Aorta (tissue), 5 donors: ENCODE measurements around the gene BSND. TPM values are rescaled to one million over a fixed set of nuclear protein-coding genes. Genes with fewer than 3 reads are reported as not detected.

Source experiments
- ATAC-seq: fragments of 200-7000 bp; cut with Tn5 transposase; one replicate; pipeline ENCODE4 v1.9.1; 2022; ENCODE audit warnings: moderate library complexity; ENCODE audit not compliant: low FRiP score
- DNase-seq, 2 donors: peaks; one replicate each; pipeline ENCODE4 v3.0.0-alpha.2; 2020
- H3K27ac ChIP-seq, 2 donors: one replicate each; pipeline ENCODE4 v1.5.1; 2013; ENCODE audit warnings: low read length in 2 of 2, mild to moderate bottlenecking in 2 of 2, moderate library complexity in 2 of 2, control low read depth in 1 of 2, inconsistent platforms in 1 of 2, low read depth in 1 of 2
- H3K27me3 ChIP-seq, 2 donors: one replicate each; pipeline ENCODE4 v1.6.1; 2013; ENCODE audit warnings: control low read depth in 1 of 2, low read length in 1 of 2, mild to moderate bottlenecking in 1 of 2, moderate library complexity in 1 of 2; ENCODE audit not compliant: insufficient read depth in 2 of 2, control insufficient read depth in 1 of 2
- H3K36me3 ChIP-seq, 2 donors: one replicate each; pipeline ENCODE4 v1.6.1; 2013; ENCODE audit warnings: control low read depth in 1 of 2, low read length in 1 of 2, mild to moderate bottlenecking in 1 of 2; ENCODE audit not compliant: insufficient read depth in 2 of 2, control insufficient read depth in 1 of 2
- H3K4me1 ChIP-seq, 2 donors: one replicate each; pipeline ENCODE4 v1.6.1; 2013; ENCODE audit warnings: low read length in 2 of 2, control low read depth in 1 of 2, mild to moderate bottlenecking in 1 of 2, moderate library complexity in 1 of 2; ENCODE audit not compliant: insufficient read depth in 2 of 2, control insufficient read depth in 1 of 2
- H3K4me3 ChIP-seq, 2 donors: one replicate each; pipeline ENCODE4 v1.5.1; 2013; ENCODE audit warnings: low read length in 2 of 2, control low read depth in 1 of 2, mild to moderate bottlenecking in 1 of 2
- H3K9me3 ChIP-seq: one replicate; pipeline ENCODE4 v1.6.1; 2013; ENCODE audit warnings: mild to moderate bottlenecking, low read length; ENCODE audit not compliant: control insufficient read depth
- WGBS, 2 donors: extraction: QIAGEN DNeasy Blood & Tissue Kit; methylation state at CpG; one replicate each; pipeline ENCODE4 v1.1.7; 2013; 5-methylcytosine and 5-hydroxymethylcytosine counted together
- intact Hi-C, 2 donors: fragments of 100-400 bp; cut with DNase I; formaldehyde crosslinking; loops; one replicate each; pipeline versions ENCODE4 v1.14.2 to v1.15.0; 2022
- polyA plus RNA-seq, 2 donors: library from polyadenylated mRNA; stranded (reverse); fragments of 200-250 nt; gene quantifications; one replicate each; pipeline ENCODE4 v1.2.3, GENCODE V29; 2013
- total RNA-seq, 2 donors: library from RNA; stranded (reverse); fragmentation: NEBNext Ultra II Directional; extraction: Animal tissue kit (Norgen Biotek cat#: 25700); gene quantifications; one replicate each; pipeline ENCODE4 v1.2.1, GENCODE V29; 2021
- donor health status: healthy with polysubstance abuse.
- donor health status: Bipolar disorder and iron deficiency.
- donor health status: DM: no; HTN: no; CAD: no.
- donor health status: DM: no; HTN: no; CAD: no.
- donor health status: DM: yes; HTN: yes; CAD: no.

BSND gene
- total and polyA plus RNA-seq, 4 donors: not detected

DNA sequence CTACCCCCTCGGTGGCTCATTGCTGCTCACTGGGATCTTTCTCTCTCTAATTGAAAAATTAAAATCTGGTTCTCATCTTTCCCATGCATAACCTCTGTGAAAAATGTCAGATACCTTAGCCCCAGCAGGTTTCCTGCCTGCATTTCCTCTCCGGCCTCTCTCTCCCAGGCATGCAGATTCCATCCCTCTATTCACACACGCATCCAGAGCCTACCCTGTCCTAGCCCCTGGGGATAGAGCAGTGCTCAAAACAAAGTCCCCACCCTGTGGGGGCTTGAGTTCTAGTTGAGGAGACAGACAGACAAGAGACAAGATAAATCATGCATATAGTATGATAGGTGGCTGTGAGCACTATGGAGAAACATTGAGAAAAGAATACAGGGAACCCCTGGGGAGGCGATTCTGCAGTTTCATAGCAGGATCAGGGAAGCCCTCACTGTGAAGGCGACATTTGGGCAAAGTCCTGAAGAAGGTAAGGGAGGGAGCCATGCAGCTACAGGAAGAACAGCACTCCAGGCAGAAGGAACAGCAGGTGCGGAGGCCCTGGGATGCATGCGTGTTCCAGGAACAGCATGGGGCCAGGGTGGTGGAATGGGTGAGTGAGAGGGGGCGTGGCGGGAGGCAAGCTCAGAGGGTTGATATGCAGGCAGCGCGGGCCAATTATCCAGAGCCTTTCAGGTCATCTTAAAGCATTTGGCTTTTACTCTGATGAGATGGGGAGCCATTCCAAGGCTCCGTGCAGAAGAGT is 3.5 kb upstream of the BSND start:
- H3K36me3 ChIP-seq: no peaks in the 10 kb centered on the region
- intact Hi-C loops: no loop called here
- H3K27me3 ChIP-seq: no peaks in the 10 kb centered on the region
- no peak overlapping the region for H3K4me3 ChIP-seq
- DNase-seq: no peak
- WGBS, 2 donors: 68 to 82% methylated on average over 12 of the region's 12 CpGs
- no peak overlapping the region for H3K27ac ChIP-seq
- no peaks in the 10 kb centered on the region for H3K9me3 ChIP-seq
- no peaks in the 10 kb centered on the region for H3K4me1 ChIP-seq
- ATAC-seq: no peak

DNA sequence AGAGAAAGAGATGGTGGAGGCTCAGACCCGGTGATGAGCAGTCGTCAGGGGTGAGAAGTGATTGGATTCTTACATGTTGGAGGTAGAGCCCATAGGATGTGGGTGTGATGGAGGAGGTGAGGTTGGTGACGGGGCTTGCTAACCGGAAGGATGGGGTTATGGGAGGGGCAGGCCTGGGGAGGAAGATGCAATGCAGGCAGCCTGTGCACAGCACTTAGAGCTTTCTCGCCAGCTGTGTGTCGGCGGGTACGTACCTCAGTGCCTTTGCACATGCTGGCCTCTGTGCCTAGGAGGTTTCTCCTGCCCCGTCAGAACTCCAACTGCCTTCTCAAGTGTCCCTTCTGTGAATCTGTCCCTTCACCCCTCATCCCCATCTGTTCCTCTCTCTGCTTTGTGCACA is 2.9 kb upstream of the BSND start:
- ATAC-seq: no peak

DNA sequence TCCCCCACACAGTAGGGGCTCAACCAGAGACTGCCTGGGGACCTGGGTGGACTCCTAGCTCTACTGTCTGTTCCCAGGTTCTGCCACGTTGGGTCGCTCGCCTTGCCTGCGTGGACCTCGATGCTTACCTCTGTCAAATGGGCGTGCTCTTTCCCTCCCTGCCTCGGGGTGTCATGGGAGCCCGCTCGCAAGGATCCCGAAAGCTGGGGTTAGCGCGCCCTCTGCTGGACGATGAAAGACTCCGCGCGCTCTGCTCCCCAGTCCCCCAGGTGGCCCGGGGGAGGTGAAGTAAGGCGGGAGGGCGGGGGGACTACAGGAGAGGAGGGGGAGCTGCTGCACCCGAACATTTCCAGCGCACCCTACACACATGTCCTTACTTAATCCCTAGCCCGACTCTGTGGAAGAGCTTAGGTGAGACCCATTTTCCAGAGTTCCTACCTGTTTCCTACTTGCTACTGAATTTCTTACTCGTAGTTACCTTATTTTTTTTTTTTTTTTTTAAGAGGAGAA is 2.3 kb upstream of the BSND start:
- H3K4me3 ChIP-seq: no peak overlapping the region
- no peaks in the 10 kb centered on the region for H3K9me3 ChIP-seq
- no peaks in the 10 kb centered on the region for H3K4me1 ChIP-seq
- H3K27me3 ChIP-seq: no peaks in the 10 kb centered on the region
- 3 to 4% methylated on average over 19 to 23 of the region's 23 CpGs for WGBS, 2 donors
- H3K27ac ChIP-seq: no peak overlapping the region
- DNase-seq: peak; percentile 83 to 95
- intact Hi-C loops: loop anchor here (1.0 kb wide), 2 partner anchors 46 to 51 kb away; no protein-coding TSS in a partner anchor
- H3K36me3 ChIP-seq: no peaks in the 10 kb centered on the region
- ATAC-seq: peak; percentile 88

More for the DNA sequence above, 2.9 kb upstream of the BSND start:
- H3K27me3 ChIP-seq: no peaks in the 10 kb centered on the region
- H3K4me1 ChIP-seq: no peaks in the 10 kb centered on the region
- no peak overlapping the region for H3K4me3 ChIP-seq
- H3K36me3 ChIP-seq: no peaks in the 10 kb centered on the region
- intact Hi-C loops: loop anchor here (1.0 kb wide), 2 partner anchors 46 to 51 kb away; no protein-coding TSS in a partner anchor
- 77 to 83% methylated on average over 8 to 9 of the region's 9 CpGs for WGBS, 2 donors
- no peak for DNase-seq
- no peak overlapping the region for H3K27ac ChIP-seq
- H3K9me3 ChIP-seq: no peaks in the 10 kb centered on the region

DNA sequence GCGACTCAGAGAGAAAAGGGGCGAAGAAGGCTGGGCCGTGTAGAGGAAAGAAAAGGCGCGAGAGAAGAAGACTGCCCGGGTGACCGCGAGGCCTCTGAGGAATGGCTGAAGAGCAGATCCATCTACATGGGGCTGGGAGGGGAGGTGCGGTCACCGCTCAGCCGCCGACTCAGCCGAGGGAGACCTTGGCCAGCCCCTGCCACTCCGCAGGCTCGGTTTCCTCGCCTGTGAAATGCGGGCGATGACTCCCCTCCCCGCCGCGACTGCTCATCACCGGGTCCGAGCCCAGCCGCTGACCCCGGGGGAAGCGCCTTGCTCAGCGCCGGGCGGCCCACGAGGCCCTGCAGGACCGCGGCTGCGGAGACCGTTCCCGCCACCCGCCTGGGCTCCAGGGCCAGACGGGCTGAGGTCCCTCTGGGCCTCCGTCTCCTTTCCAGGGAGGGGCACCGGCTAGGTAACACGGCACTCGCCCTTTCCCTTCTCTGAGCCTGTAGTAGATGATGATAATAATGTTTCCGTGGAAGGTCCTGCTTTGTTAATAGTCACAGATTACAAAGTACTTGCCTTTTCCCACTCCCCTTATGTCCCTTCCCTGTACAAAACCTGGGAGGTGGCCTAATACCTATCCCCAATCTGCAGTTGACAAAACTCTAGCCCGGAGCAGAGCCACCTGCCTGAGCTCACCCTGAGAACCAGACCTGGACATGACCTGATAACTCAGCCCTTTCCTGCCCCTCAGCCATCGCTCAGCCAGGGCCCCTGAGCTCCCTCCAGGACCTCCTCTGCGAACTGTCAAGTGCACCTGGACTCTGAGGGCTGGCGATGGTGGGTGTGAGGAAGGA is 1.6 kb upstream of the BSND start:
- H3K4me3 ChIP-seq: no peak overlapping the region
- no peaks in the 10 kb centered on the region for H3K36me3 ChIP-seq
- DNase-seq (no peak), ATAC-seq (peak; percentile 3)
- no peaks in the 10 kb centered on the region for H3K27me3 ChIP-seq
- intact Hi-C loops: loop anchor here (1.0 kb wide), 2 partner anchors 47 to 52 kb away; no protein-coding TSS in a partner anchor
- no peaks in the 10 kb centered on the region for H3K4me1 ChIP-seq
- H3K27ac ChIP-seq: no peak overlapping the region
- 20 to 21% methylated on average over 45 to 46 of the region's 46 CpGs for WGBS, 2 donors
- no peaks in the 10 kb centered on the region for H3K9me3 ChIP-seq

DNA sequence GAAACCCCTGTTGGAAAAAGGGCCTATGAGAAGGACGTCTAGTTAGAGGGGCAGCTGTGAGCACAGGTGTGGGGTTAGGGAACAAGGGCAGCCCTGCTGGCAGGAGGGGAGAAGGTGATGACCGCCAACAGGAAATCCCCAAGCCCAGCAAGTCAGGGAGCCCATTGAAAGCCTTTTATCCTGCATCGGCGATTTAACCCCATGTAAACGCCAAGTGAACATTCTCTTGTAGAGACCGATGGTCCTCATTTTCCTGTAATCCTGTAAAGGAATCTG is 1.1 kb upstream of the BSND start:
- WGBS, 2 donors: 90 to 92% methylated on average over 6 of the region's 6 CpGs
- Histone ChIP-seq H3K4me3 (no peak overlapping the region), H3K27me3 (no peaks in the 10 kb centered on the region), H3K27ac (no peak overlapping the region), H3K9me3 (no peaks in the 10 kb centered on the region), H3K4me1 (no peaks in the 10 kb centered on the region), H3K36me3 (no peaks in the 10 kb centered on the region)
- DNase-seq: no peak
- intact Hi-C loops: no loop called here
- ATAC-seq: no peak

DNA sequence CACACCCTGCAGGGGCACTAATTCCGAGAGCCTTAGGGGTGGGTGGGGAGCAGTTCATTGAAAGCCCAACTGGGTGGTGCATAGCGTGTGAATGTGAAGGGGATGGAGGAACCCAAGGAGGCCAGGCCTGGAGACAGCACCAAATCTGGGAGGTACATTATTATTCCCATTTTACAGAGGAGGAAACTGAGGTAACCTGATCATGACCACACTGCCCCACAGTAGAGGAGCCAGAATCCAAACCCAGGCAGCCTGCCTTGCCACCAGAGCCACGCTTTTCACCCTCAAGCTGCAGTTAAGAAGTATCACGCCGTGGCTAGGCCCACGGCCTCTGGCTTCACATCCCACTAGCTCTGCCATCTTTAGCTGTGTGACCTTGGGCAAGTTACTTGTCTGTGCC is 633 bp upstream of the BSND start:
- no peak for DNase-seq
- H3K27me3 ChIP-seq: no peaks in the 10 kb centered on the region
- H3K9me3 ChIP-seq: no peaks in the 10 kb centered on the region
- no peaks in the 10 kb centered on the region for H3K36me3 ChIP-seq
- H3K27ac ChIP-seq: no peak overlapping the region
- WGBS, 2 donors: 94% methylated on average over 6 of the region's 6 CpGs
- no peaks in the 10 kb centered on the region for H3K4me1 ChIP-seq
- intact Hi-C loops: no loop called here
- ATAC-seq: no peak
- no peak overlapping the region for H3K4me3 ChIP-seq

DNA sequence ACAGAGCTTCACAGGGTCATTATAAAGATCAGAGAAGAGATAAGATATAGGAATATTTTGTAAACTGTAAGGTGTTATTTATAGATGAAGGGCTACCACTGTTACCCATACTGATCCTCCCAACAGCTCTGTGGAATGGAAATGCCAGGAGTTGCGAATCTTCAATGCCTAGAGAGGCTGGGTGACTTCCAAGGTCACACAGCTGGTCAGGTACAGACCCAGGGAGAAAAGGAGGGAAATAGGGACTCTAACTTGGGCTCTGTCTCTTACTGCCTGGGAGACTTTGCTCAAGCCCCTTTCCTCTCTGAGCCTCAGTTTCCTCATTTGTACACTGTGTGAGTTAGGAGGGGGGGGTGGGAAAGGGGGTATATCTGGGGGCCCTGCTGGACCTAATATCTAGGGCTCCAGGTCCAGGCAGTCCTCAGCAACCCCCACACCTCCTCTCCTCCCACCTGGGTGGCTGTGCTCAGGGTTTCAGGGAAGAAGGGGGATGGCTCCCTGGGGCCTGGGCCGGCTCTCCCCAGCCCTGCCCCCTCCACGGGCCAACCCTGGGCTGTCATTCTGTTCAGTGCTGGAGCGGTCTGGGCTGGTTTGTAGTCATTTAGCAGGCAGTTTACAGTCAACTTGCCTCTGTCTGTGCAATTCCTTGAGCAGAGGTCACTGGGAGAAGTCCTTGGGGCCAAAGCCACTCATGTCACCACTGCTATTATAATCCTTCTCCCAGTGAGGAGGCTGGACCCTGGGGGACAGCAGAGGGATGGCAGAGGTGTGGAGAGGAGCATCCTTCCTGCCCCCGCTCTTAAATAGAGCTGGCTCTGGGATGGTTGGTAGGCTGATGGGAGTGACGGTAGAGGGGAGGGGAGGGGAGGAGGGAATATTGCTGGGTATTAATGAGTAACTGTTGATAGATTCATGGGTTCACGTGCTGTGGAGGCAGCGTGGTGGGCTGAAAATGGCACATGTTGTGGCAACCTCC is 1.7 kb downstream of the BSND start:
- H3K4me3 ChIP-seq: no peak overlapping the region
- intact Hi-C loops: no loop called here
- no peaks in the 10 kb centered on the region for H3K4me1 ChIP-seq
- 74 to 81% methylated on average over 8 of the region's 8 CpGs for WGBS, 2 donors
- no peak for ATAC-seq
- no peak for DNase-seq
- H3K9me3 ChIP-seq: no peaks in the 10 kb centered on the region
- no peaks in the 10 kb centered on the region for H3K27me3 ChIP-seq
- H3K27ac ChIP-seq: no peak overlapping the region
- no peaks in the 10 kb centered on the region for H3K36me3 ChIP-seq

DNA sequence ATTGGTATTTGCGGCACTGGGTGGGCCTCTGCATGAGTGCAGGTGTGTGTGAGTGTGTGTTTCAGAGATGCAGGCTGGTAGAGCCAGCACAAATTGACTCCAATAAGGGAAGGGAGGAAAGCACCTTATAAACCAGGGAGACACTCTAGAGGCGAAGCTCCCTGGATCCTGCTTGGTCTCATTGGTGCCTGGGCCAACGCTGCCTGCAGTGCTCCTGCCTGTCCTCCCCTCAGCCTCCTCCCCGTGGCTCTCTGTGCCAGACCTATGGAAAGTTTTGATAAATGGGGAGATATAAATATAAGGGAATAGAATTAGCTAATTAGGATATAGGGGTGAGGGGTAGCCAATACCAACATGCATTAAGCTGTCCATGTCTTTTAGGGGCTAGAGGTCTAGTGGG is 2.6 kb downstream of the BSND start:
- WGBS, 2 donors: 91 to 95% methylated on average over 4 of the region's 4 CpGs
- H3K27ac ChIP-seq: no peak overlapping the region
- peak in 1 of 2 donors; percentile 42 for DNase-seq
- H3K9me3 ChIP-seq: no peaks in the 10 kb centered on the region
- intact Hi-C loops: no loop called here
- H3K4me1 ChIP-seq: no peaks in the 10 kb centered on the region
- ATAC-seq: no peak
- H3K4me3 ChIP-seq: no peak overlapping the region
- no peaks in the 10 kb centered on the region for H3K36me3 ChIP-seq
- H3K27me3 ChIP-seq: no peaks in the 10 kb centered on the region
